ENCODE results near the gene C2orf42.
"Not testable (repeated sequence)": the region's sequence is repeated elsewhere in the genome, so short reads cannot be mapped to it uniquely, and the experiment has no call there.

C2orf42 gene

DNA sequence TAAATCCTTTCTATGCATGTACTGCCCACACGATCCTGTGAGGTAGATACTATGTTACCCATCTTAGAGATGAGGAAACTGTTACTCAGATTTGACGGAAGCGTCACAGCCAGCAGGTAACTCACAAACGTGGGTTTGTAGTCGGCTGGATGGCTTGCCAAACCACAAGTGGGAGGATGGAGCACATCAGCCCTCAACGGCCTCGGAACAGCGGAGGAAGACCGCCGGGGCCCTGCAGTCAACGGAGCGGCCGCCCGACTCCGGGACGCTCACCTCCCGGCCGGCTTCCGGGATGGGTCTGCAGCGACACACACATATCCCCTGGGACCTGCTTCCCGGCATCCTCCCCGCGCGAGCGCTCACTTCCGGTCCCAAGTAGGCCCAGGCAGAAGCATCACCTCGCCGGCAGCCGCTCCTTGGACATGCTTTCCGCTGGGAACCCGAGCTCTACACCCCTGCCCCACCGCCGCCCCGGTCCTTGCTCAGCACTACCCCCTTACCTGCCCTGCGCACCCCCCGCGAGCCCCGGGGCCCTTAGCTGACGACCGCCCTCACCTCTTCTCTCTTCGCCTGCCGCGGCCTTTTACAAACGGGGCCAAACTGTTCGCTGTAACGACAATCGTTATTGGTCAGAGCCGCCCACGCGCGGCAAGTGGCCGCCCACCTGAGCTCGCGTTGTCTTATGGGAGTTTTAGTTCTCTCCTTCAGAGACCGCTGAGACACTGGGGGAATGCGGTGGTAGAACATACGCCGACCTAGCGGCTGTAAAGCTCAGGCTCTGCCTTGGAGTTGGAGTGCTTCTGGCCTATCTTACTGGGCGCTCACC is at the start of gene C2orf42:
Gene C2orf42 (minus strand): TSS at position 602 of the 826 bp plus-strand sequence. CDS start 9,034 bp downstream, outside the sequence.
- peak; percentile 89 to 95 for DNase-seq

- no peak for DNase-seq
Measured at GRCh38 chr2:70240599-70240998, 49.8 kb upstream of the C2orf42 start.

DNA sequence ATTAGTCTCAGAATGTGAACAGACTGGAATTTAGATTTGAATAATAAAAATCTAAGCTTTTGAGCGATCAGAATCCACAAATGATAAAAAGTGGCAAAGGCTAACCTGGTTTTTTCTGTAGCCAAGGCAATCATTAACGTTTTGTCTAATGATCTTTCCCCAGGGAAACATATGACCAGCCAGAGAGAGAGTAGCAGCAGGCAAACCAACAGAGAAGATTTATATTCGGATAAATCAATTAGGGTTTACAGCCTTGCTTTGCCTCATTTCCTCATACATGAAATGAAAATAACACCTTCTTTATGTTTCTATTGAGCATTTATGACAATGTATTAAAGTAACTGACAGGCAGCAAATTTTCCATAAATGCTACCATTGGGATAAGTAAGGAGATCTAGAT is 43.1 kb upstream of the C2orf42 start:
- DNase-seq: no peak

GRCh38 chr2:70226781-70227180 is 36.0 kb upstream of the C2orf42 start:
- no peak for DNase-seq

GRCh38 chr2:70223305-70223704 is 32.5 kb upstream of the C2orf42 start:
- DNase-seq: not testable (repeated sequence)

- no peak for DNase-seq
Measured at GRCh38 chr2:70214953-70215549, 24.2 kb upstream of the C2orf42 start.

DNA sequence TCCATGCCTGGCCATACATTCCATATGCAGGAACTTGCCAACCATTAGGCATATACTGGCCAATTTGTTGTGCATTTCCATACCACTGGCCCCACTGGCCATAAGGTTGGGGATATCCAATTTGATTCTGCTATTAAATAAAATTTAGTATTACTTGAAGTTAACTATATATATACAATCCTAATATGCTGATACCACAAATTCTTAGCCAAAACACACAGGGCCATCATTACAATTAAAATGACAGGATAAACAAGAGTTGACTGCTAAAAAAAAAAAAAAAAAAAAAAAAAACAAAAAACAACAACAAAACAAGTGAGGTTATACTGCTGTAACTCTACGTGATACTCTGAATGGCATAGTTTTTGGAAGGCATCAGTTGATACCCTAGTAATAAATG is 23.5 kb upstream of the C2orf42 start:
- DNase-seq: no peak

- no peak for DNase-seq
Measured at GRCh38 chr2:70212298-70212932, 21.6 kb upstream of the C2orf42 start.

DNA sequence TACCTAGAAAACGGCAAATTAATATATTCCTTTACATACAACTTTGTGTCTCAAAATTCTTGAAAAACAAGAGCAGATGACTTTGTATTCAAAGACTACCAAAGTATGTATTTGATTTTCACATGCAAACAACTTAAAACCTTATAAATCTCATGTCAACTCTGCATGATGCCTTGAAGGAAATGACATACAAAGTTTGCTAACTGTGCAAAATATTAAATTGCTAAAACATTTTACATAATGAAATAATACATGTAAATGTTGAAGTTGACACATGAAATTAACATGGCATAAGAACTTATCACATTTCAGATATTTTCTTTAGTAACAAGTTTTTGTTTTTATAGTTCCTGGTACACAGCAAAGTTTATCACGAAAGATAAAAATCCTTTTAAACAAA is 20.8 kb upstream of the C2orf42 start:
- no peak for DNase-seq

- DNase-seq: no peak
Measured at GRCh38 chr2:70204452-70204851, 13.6 kb upstream of the C2orf42 start.

- DNase-seq: no peak
Measured at GRCh38 chr2:70203086-70203485, 12.3 kb upstream of the C2orf42 start.

DNA sequence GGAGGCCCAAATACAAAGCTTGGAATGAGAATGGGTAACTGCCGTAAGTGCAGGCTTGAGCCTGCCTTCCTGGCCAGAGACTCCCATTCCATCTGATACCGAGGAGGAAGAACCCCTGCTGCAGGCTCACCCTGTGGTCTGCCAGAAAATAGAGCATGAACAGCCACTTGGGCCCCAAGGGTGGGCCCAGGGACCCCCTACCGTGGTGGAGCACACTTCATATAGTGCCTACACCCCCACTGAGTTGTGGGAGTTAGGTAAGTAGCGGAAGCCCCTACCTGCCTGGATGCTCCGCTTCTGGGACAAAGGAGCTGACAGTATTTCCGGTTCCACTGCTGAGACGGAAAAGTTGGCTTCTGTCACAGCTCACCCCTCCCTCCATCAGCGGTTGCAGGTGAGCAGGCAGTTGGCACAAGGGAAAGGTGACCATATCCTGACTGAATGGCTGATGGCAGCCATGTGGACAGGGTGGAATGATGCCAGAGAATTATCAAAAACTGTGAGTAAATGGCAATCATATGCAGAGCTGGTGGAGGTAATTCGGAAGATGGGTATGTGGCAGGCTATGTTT is 11.5 kb upstream of the C2orf42 start:
- no peak for DNase-seq

DNA sequence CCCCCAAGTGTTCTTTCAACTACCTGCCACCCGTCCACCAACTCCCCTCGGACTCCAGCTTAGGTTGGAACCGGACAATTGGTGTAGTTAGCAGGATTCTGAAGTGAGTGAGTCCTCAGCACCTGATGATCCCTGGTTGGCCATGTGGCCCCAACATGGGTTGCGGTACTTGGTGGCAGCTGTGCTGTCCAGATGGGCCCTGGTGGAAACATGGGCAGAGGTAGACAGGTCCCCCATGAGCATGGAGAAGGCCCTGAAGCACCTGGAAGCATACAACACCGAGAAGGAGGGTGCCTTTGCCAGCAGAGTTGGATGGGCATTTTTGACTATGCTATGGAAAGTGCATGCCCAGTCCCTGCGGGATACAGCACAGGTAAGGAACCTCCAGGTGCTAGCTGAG is 11.0 kb upstream of the C2orf42 start:
- DNase-seq: no peak

GRCh38 chr2:70201225-70201768 is 10.5 kb upstream of the C2orf42 start:
- DNase-seq: no peak

- DNase-seq: no peak
Measured at GRCh38 chr2:70199320-70199864, 8.6 kb upstream of the C2orf42 start.

DNA sequence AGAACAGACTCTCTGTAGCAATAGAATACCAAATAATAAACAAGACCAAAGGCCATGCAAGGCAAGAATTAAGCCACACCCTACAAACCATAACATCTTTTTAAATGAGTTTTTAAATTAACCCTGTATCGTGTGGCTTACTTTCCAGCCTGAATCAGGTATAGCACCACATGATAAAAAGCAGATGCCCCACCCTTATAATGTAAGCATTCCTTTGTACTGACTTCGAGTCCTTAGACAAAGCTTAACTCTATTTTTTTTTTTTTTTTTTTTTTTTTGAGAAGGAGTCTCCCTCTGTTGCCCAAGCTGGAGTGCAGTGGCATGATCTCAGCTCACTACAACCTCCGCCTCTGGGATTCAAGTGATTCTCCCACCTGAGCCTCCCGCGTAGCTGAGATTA is 1.7 kb upstream of the C2orf42 start:
- no peak for DNase-seq

- no peak for DNase-seq
Measured at GRCh38 chr2:70191244-70191735, 471 bp upstream of the C2orf42 start.

GRCh38 chr2:70188460-70188859 is 2.4 kb downstream of the C2orf42 start:
- DNase-seq: no peak

- DNase-seq: not testable (repeated sequence)
Measured at GRCh38 chr2:70187170-70187569, 3.6 kb downstream of the C2orf42 start.

DNA sequence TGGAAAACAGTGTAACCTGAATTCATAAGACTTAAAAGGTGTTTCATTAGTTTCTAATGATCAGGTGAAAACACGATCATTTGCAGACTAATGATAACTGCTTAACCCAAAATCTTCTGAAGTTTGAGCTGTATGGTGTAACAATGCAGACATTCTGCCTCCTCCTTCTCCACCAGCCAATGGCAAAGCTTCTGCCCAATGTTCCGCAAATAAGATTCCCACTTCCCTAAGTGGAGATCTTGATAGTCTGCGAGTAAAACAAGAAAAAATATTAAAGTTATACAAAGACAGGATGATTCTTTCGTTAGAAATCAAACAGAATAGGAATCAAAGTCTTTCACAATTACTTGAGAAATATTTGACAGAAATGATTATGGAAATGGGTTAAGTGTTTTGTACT is 8.1 kb downstream of the C2orf42 start:
- no peak for DNase-seq

DNA sequence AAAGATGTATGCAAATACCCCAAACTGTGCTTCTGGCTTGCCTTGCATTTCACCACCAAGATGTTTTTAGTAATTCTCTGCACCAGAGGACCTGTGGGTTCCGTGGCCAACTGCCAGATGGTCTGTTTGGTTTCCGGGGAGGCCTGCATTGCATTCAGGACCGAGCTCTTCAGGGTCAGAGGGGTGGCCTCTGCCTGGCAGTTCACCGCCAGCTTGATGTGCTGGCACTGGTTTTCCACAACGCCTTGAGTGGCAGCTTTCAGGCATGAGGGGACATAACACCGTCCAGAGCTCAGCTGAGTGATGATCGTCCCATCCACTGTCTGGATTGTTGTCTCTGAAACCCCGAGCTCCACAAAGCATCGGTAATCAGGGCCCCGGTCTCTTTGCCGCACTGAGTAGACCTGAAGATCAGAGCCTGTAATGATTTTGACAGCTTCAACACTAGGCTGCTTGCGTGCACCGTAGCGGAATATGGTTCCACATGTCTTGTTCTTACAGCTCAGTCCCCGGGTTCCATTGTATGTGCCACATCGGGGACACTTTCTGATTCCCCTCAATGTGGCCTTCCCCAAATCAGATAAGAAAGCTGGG is 9.4 kb downstream of the C2orf42 start:
- DNase-seq: no peak

GRCh38 chr2:70173520-70173919 is 17.3 kb downstream of the C2orf42 start:
- DNase-seq: no peak
